IPS-18a (cell line): Measurements from ENCODE around the gene IQSEC2.
A peak's percentile ranks its signal among the peaks of the same experiment; 100 is the strongest.

Experiments
- H3K27ac ChIP-seq: one replicate; pipeline ENCODE4 v1.5.1; 2013; ENCODE audit warnings: low read length
- H3K27me3 ChIP-seq: one replicate; pipeline ENCODE4 v1.6.1; 2013; ENCODE audit warnings: mild to moderate bottlenecking, low read length; ENCODE audit not compliant: control insufficient read depth, insufficient read depth
- H3K36me3 ChIP-seq: one replicate; pipeline ENCODE4 v1.6.1; 2013; ENCODE audit warnings: low read depth, low read length; ENCODE audit not compliant: control insufficient read depth
- H3K4me1 ChIP-seq: one replicate; pipeline ENCODE4 v1.6.1; 2013; ENCODE audit warnings: low read depth, low read length; ENCODE audit not compliant: control insufficient read depth
- H3K4me3 ChIP-seq: one replicate; pipeline ENCODE4 v1.5.1; 2013; ENCODE audit warnings: low read length
- H3K9ac ChIP-seq: one replicate; pipeline ENCODE4 v1.6.1; 2013; ENCODE audit warnings: mild to moderate bottlenecking, low read length, moderate library complexity
- H3K9me3 ChIP-seq: one replicate; pipeline ENCODE4 v1.6.1; 2013; ENCODE audit warnings: low read depth, low read length; ENCODE audit not compliant: control insufficient read depth

Gene IQSEC2

GRCh38 chrX:53233536-53233935 is 47.8 kb downstream of the IQSEC2 start:
- Histone ChIP-seq H3K9ac (no peak overlapping the region), H3K27ac (no peak overlapping the region), H3K9me3 (peaks cover 6% of the 10 kb centered on the region), H3K27me3 (no peaks in the 10 kb centered on the region), H3K4me1 (no peaks in the 10 kb centered on the region), H3K36me3 (no peaks in the 10 kb centered on the region), H3K4me3 (no peak overlapping the region)

- H3K4me1 ChIP-seq, result peaks cover 3% of the 10 kb centered on the region
- no peak overlapping the region for H3K9ac ChIP-seq
- no peak overlapping the region for H3K27ac ChIP-seq
- H3K4me3 ChIP-seq, result no peak overlapping the region
- H3K36me3 ChIP-seq, result no peaks in the 10 kb centered on the region
- no peaks in the 10 kb centered on the region for H3K27me3 ChIP-seq
- peaks cover 4% of the 10 kb centered on the region for H3K9me3 ChIP-seq
Measured at GRCh38 chrX:53230116-53230515, 51.3 kb downstream of the IQSEC2 start.

- no peaks in the 10 kb centered on the region for H3K36me3 ChIP-seq
- no peaks in the 10 kb centered on the region for H3K27me3 ChIP-seq
- no peak overlapping the region for H3K9ac ChIP-seq
- H3K4me1 ChIP-seq, result peaks cover 12% of the 10 kb centered on the region
- H3K9me3 ChIP-seq, result peaks cover 4% of the 10 kb centered on the region
- no peak overlapping the region for H3K4me3 ChIP-seq
- no peak overlapping the region for H3K27ac ChIP-seq
Measured at GRCh38 chrX:53227224-53227765, 54.1 kb downstream of the IQSEC2 start.

GRCh38 chrX:53224860-53225797 is 56.3 kb downstream of the IQSEC2 start, which contains the start of gene KDM5C:
Gene KDM5C, minus strand, starts transcription at chrX:53225207. Its CDS starts 318 bp downstream, at chrX:53224889.
- H3K9ac ChIP-seq, result peak within 1 kb of the TSS; percentile 92
- H3K4me3 ChIP-seq, result peak within 1 kb of the TSS; percentile 83
- no peaks in the 10 kb centered on the region for H3K27me3 ChIP-seq
- H3K27ac ChIP-seq, result peak within 1 kb of the TSS; percentile 99
- H3K9me3 ChIP-seq, result peaks cover 4% of the 10 kb centered on the region
- peaks cover 12% of the 10 kb centered on the region for H3K4me1 ChIP-seq
- H3K36me3 ChIP-seq, result peaks cover 5% of the 10 kb centered on the region

GRCh38 chrX:53223955-53224859 is 57.2 kb downstream of the IQSEC2 start:
- Histone ChIP-seq H3K4me1 (peaks cover 12% of the 10 kb centered on the region), H3K27ac (peak overlapping the region; percentile 99), H3K27me3 (no peaks in the 10 kb centered on the region), H3K9ac (peak overlapping the region; percentile 92), H3K4me3 (peak overlapping the region; percentile 83), H3K36me3 (peaks cover 13% of the 10 kb centered on the region), H3K9me3 (peaks cover 4% of the 10 kb centered on the region)

GRCh38 chrX:53223068-53223693 is 58.2 kb downstream of the IQSEC2 start:
- no peak overlapping the region for H3K27ac ChIP-seq

More at GRCh38 chrX:53223068-53223693, 58.2 kb downstream of the IQSEC2 start:
- H3K9me3 ChIP-seq, result peaks cover 4% of the 10 kb centered on the region
- H3K9ac ChIP-seq, result no peak overlapping the region
- peaks cover 24% of the 10 kb centered on the region for H3K36me3 ChIP-seq
- no peaks in the 10 kb centered on the region for H3K27me3 ChIP-seq
- peak overlapping the region; percentile 83 for H3K4me3 ChIP-seq
- peaks cover 12% of the 10 kb centered on the region for H3K4me1 ChIP-seq
